Liver (tissue), 9 donors: ENCODE results near the gene E2F3. TPM values are rescaled to one million over a fixed set of nuclear protein-coding genes. Genes with fewer than 3 reads are reported as not detected.

Experiments used
- DNase-seq: peaks from one replicate; pipeline ENCODE4 v3.0.0-alpha.2; 2017; ENCODE audit warnings: low spot score
- H3K27ac ChIP-seq, 2 donors: one replicate each; pipeline ENCODE4 v1.7.0; 2013; ENCODE audit warnings: inconsistent platforms in 2 of 2, low read length in 2 of 2, control low read depth in 1 of 2, low read depth in 1 of 2, mild to moderate bottlenecking in 1 of 2
- H3K27me3 ChIP-seq, 4 donors: one replicate each; pipeline versions ENCODE4 v1.6.1 to v1.7.0; 2013; ENCODE audit warnings: low read length in 3 of 4, inconsistent platforms in 1 of 4, mild to moderate bottlenecking in 1 of 4, moderate library complexity in 1 of 4; ENCODE audit not compliant: control insufficient read depth in 4 of 4, insufficient read depth in 4 of 4
- H3K36me3 ChIP-seq, 4 donors: one replicate each; pipeline versions ENCODE4 v1.6.1 to v1.7.0; 2013; ENCODE audit warnings: low read length in 3 of 4, mild to moderate bottlenecking in 3 of 4, low read depth in 1 of 4, moderate library complexity in 1 of 4; ENCODE audit not compliant: control insufficient read depth in 4 of 4, insufficient read depth in 3 of 4
- H3K4me1 ChIP-seq, 4 donors: one replicate each; pipeline versions ENCODE4 v1.6.1 to v1.7.0; 2013; ENCODE audit warnings: low read length in 3 of 4, mild to moderate bottlenecking in 3 of 4, moderate library complexity in 1 of 4; ENCODE audit not compliant: control insufficient read depth in 4 of 4, insufficient read depth in 4 of 4
- H3K4me3 ChIP-seq, 3 donors: one replicate each; pipeline versions ENCODE4 v1.6.1 to v1.7.0; 2013; ENCODE audit warnings: low read length in 3 of 3, control low read depth in 1 of 3, low read depth in 1 of 3, mild to moderate bottlenecking in 1 of 3
- H3K9ac ChIP-seq, 2 donors: one replicate each; pipeline ENCODE4 v1.7.0; 2013; ENCODE audit warnings: low read length in 2 of 2, mild to moderate bottlenecking in 2 of 2, moderate library complexity in 2 of 2, control low read depth in 1 of 2, low read depth in 1 of 2
- H3K9me3 ChIP-seq, 4 donors: one replicate each; pipeline versions ENCODE4 v1.6.1 to v1.7.0; 2013; ENCODE audit warnings: low read length in 3 of 4; ENCODE audit not compliant: control insufficient read depth in 4 of 4
- EGR1 ChIP-seq, 2 donors: IDR thresholded peaks; 2 replicates each; pipeline ENCODE4 v1.6.1; 2016 to 2018; ENCODE audit warnings: antibody characterized with exemption in 2 of 2, low read depth in 2 of 2
- FOXA1 ChIP-seq: IDR thresholded peaks from 2 replicates; pipeline ENCODE4 v1.6.1; 2016; ENCODE audit warnings: antibody characterized with exemption
- FOXA2 ChIP-seq: IDR thresholded peaks from 2 replicates; pipeline ENCODE4 v1.6.1; 2016; ENCODE audit warnings: antibody characterized with exemption
- GABPA ChIP-seq, 2 donors: IDR thresholded peaks in 1 of 2; conservative IDR thresholded peaks in 1 of 2; 2 replicates each; pipeline ENCODE4 v1.6.1; 2016; ENCODE audit warnings: antibody characterized with exemption in 2 of 2, mild to moderate bottlenecking in 1 of 2, moderate library complexity in 1 of 2
- HNF4A ChIP-seq, 2 donors: conservative IDR thresholded peaks; 2 replicates each; pipeline ENCODE4 v1.6.1; 2016; ENCODE audit warnings: antibody characterized with exemption in 2 of 2, mild to moderate bottlenecking in 2 of 2
- HNF4G ChIP-seq: IDR thresholded peaks from 2 replicates; pipeline ENCODE4 v1.6.1; 2016; ENCODE audit warnings: antibody characterized with exemption
- JUND ChIP-seq, 2 donors: IDR thresholded peaks; 2 replicates each; pipeline ENCODE4 v1.6.1; 2016; ENCODE audit warnings: antibody characterized with exemption in 2 of 2
- NR2F2 ChIP-seq: IDR thresholded peaks from 2 replicates; pipeline ENCODE4 v1.6.1; 2016; ENCODE audit warnings: antibody characterized with exemption
- RAD21 ChIP-seq, 2 donors: IDR thresholded peaks; 2 replicates each; pipeline ENCODE4 v1.6.1; 2016; ENCODE audit warnings: antibody characterized with exemption in 2 of 2, mild to moderate bottlenecking in 2 of 2
- RXRA ChIP-seq, 2 donors: IDR thresholded peaks; 2 replicates each; pipeline ENCODE4 v1.6.1; 2017 to 2018; ENCODE audit warnings: antibody characterized with exemption in 2 of 2, mild to moderate bottlenecking in 1 of 2
- SP1 ChIP-seq: IDR thresholded peaks from 2 replicates; pipeline ENCODE4 v1.6.1; 2018; ENCODE audit warnings: antibody characterized with exemption, mild to moderate bottlenecking
- TAF1 ChIP-seq: conservative IDR thresholded peaks from 2 replicates; pipeline ENCODE4 v1.6.1; 2016; ENCODE audit warnings: antibody characterized with exemption, mild to moderate bottlenecking
- YY1 ChIP-seq: IDR thresholded peaks from 2 replicates; pipeline ENCODE4 v1.6.1; 2016; ENCODE audit warnings: antibody characterized with exemption, mild to moderate bottlenecking
- WGBS: extraction: QIAGEN DNeasy Blood & Tissue Kit; methylation state at CpG from one replicate; pipeline ENCODE4 v1.1.7; 2013; 5-methylcytosine and 5-hydroxymethylcytosine counted together
- polyA plus RNA-seq, 2 donors: library from polyadenylated mRNA; stranded (reverse) in 1 of 2; unstranded in 1 of 2; fragments of 200-250 nt in 1 of 2; fragments of >200 nt in 1 of 2; fragmentation: Nextera tagmentation in 1 of 2; extraction: Ambion mirVana in 1 of 2; gene quantifications; one replicate each; pipeline versions ENCODE4 v1.2.1 to v1.2.3, GENCODE V29; 2013 to 2015
- total RNA-seq, 2 donors: library from RNA; depleted of rRNA; stranded (reverse); fragments of >200 nt; gene quantifications; one replicate each; pipeline ENCODE4 v1.2.3, GENCODE V29; 2014
- TF ChIP-seq, protein P1 (sequence below): IDR thresholded peaks from 2 replicates; pipeline ENCODE4 v1.6.1; 2016; ENCODE audit warnings: antibody characterized with exemption
- TF ChIP-seq, protein P2 (sequence below): fragments of 150-350 bp; IDR thresholded peaks from 2 replicates; pipeline ENCODE4 v1.5.1; 2017; ENCODE audit warnings: improper control_type of control experiment, low read depth, low read length; ENCODE audit not compliant: missing input control
- TF ChIP-seq, protein P3 (sequence below): IDR thresholded peaks from 2 replicates; pipeline ENCODE4 v1.6.1; 2016; ENCODE audit warnings: antibody characterized with exemption
- TF ChIP-seq, protein P4 (sequence below): IDR thresholded peaks from 2 replicates; pipeline ENCODE4 v1.6.1; 2016; ENCODE audit warnings: antibody characterized with exemption
- TF ChIP-seq, protein P5 (sequence below): IDR thresholded peaks from 2 replicates; pipeline ENCODE4 v1.6.1; 2016; ENCODE audit warnings: antibody characterized with exemption, mild to moderate bottlenecking
- donor health status: healthy.
- donor health status: healthy.
- donor health status: healthy.
- donor health status: healthy.
- donor health status: healthy.

Gene E2F3
- total and polyA plus RNA-seq, 4 donors: 1.4 to 5.0 (median 1.9) TPM

DNA sequence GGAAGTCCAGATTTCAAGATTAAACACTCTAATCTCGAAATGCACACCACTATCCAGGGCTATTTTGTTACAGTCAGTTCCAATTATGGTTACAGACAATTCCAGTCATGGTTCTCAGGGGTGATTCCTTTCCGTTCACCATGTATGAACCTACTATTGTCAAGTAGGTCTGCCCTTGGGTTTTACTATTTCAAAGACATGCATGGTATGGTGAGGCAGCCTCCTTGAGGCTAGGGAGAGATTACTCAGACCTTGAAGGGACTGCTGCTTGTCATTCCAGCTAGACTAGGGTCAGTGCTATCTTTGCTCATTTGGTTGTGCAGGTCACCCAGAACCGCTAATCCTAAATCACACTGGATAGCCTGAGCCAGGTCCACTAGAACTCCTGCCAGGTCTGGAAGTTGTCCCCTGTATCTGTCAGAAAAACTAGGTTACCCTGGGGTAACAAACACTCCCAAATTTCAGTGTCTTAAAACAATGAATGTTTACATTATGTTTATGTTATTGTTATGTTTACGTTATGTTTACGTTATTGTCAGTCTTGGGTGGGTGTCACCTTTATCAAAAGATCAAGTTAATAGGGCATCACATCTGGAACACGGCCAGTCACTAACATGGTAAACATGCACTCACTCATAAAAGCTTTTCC is 41.1 kb upstream of the E2F3 start:
- no peaks in the 10 kb centered on the region for H3K36me3 ChIP-seq
- H3K9ac ChIP-seq: no peak overlapping the region

More for the DNA sequence above, 41.1 kb upstream of the E2F3 start:
- Histone ChIP-seq H3K4me1 (peaks cover 0 to 1% (median 0%) of the 10 kb centered on the region in 4 donors), H3K27me3 (no peaks in the 10 kb centered on the region), H3K27ac (no peak overlapping the region), H3K4me3 (no peak overlapping the region), H3K9me3 (peaks cover 0 to 3% (median 0%) of the 10 kb centered on the region in 4 donors)
- no peak for TF ChIP-seq RAD21 (IDR thresholded peaks at IDR 0.05)
- TF ChIP-seq EGR1 (IDR thresholded peaks at IDR 0.05; ENCODE audit: low read depth in 2 of 2): no peak
- TF ChIP-seq, protein P1, sequence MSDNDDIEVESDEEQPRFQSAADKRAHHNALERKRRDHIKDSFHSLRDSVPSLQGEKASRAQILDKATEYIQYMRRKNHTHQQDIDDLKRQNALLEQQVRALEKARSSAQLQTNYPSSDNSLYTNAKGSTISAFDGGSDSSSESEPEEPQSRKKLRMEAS: no peak
- TF ChIP-seq, protein P2, sequence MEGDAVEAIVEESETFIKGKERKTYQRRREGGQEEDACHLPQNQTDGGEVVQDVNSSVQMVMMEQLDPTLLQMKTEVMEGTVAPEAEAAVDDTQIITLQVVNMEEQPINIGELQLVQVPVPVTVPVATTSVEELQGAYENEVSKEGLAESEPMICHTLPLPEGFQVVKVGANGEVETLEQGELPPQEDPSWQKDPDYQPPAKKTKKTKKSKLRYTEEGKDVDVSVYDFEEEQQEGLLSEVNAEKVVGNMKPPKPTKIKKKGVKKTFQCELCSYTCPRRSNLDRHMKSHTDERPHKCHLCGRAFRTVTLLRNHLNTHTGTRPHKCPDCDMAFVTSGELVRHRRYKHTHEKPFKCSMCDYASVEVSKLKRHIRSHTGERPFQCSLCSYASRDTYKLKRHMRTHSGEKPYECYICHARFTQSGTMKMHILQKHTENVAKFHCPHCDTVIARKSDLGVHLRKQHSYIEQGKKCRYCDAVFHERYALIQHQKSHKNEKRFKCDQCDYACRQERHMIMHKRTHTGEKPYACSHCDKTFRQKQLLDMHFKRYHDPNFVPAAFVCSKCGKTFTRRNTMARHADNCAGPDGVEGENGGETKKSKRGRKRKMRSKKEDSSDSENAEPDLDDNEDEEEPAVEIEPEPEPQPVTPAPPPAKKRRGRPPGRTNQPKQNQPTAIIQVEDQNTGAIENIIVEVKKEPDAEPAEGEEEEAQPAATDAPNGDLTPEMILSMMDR: no peak
- TF ChIP-seq HNF4A (conservative IDR thresholded peaks at IDR 0.05): no peak
- TF ChIP-seq FOXA1: no peak
- TF ChIP-seq, protein P3, sequence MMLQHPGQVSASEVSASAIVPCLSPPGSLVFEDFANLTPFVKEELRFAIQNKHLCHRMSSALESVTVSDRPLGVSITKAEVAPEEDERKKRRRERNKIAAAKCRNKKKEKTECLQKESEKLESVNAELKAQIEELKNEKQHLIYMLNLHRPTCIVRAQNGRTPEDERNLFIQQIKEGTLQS: no peak
- no peak for TF ChIP-seq NR2F2
- TF ChIP-seq YY1: no peak
- no peak for TF ChIP-seq HNF4G
- TF ChIP-seq, protein P4, sequence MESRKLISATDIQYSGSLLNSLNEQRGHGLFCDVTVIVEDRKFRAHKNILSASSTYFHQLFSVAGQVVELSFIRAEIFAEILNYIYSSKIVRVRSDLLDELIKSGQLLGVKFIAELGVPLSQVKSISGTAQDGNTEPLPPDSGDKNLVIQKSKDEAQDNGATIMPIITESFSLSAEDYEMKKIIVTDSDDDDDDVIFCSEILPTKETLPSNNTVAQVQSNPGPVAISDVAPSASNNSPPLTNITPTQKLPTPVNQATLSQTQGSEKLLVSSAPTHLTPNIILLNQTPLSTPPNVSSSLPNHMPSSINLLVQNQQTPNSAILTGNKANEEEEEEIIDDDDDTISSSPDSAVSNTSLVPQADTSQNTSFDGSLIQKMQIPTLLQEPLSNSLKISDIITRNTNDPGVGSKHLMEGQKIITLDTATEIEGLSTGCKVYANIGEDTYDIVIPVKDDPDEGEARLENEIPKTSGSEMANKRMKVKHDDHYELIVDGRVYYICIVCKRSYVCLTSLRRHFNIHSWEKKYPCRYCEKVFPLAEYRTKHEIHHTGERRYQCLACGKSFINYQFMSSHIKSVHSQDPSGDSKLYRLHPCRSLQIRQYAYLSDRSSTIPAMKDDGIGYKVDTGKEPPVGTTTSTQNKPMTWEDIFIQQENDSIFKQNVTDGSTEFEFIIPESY: no peak
- TF ChIP-seq GABPA (IDR thresholded peaks at IDR 0.05 in 1 of 2, conservative IDR thresholded peaks at IDR 0.05 in 1 of 2): no peak
- TF ChIP-seq JUND (IDR thresholded peaks at IDR 0.05): no peak
- no peak for TF ChIP-seq SP1
- TF ChIP-seq, protein P5, sequence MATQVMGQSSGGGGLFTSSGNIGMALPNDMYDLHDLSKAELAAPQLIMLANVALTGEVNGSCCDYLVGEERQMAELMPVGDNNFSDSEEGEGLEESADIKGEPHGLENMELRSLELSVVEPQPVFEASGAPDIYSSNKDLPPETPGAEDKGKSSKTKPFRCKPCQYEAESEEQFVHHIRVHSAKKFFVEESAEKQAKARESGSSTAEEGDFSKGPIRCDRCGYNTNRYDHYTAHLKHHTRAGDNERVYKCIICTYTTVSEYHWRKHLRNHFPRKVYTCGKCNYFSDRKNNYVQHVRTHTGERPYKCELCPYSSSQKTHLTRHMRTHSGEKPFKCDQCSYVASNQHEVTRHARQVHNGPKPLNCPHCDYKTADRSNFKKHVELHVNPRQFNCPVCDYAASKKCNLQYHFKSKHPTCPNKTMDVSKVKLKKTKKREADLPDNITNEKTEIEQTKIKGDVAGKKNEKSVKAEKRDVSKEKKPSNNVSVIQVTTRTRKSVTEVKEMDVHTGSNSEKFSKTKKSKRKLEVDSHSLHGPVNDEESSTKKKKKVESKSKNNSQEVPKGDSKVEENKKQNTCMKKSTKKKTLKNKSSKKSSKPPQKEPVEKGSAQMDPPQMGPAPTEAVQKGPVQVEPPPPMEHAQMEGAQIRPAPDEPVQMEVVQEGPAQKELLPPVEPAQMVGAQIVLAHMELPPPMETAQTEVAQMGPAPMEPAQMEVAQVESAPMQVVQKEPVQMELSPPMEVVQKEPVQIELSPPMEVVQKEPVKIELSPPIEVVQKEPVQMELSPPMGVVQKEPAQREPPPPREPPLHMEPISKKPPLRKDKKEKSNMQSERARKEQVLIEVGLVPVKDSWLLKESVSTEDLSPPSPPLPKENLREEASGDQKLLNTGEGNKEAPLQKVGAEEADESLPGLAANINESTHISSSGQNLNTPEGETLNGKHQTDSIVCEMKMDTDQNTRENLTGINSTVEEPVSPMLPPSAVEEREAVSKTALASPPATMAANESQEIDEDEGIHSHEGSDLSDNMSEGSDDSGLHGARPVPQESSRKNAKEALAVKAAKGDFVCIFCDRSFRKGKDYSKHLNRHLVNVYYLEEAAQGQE: no peak
- no peak for TF ChIP-seq RXRA (IDR thresholded peaks at IDR 0.05)
- TF ChIP-seq FOXA2: no peak
- TF ChIP-seq TAF1: no peak
- no peak for DNase-seq
- WGBS: 85% methylated on average over 6 of the region's 6 CpGs
